K562 (cell line): ENCODE data around the gene CTIF. TPM values are rescaled to one million over a fixed set of nuclear protein-coding genes. Genes with fewer than 3 reads are reported as not detected.
A peak's percentile ranks its signal among the peaks of the same experiment; 100 is the strongest.

Experiments used
- ADNP ChIP-seq: fragments of 200-800 bp; sonication (Bioruptor generic); IDR thresholded peaks from 2 replicates; pipeline ENCODE4 v1.6.1; 2016; ENCODE audit warnings: missing genetic modification characterization, missing compliant biosample characterization
- CBX8 ChIP-seq: fragments of 200-600 bp; sonication (generic); IDR thresholded peaks from 2 replicates; pipeline ENCODE4 v1.6.1; 2012; ENCODE audit warnings: borderline replicate concordance, mixed run types, low read depth, mild to moderate bottlenecking, moderate library complexity, mixed read lengths, low read length, control low read depth, inconsistent platforms; ENCODE audit not compliant: poor library complexity, severe bottlenecking; ENCODE audit errors: extremely low read depth
- DNMT1 ChIP-seq: fragments of 450-650 bp; IDR thresholded peaks from 2 replicates; pipeline ENCODE4 v1.6.1; 2016; ENCODE audit warnings: antibody characterized with exemption, mild to moderate bottlenecking
- EGR1 ChIP-seq: fragments of 450-650 bp; conservative IDR thresholded peaks from 2 replicates; pipeline ENCODE4 v1.6.1; 2017; ENCODE audit warnings: mild to moderate bottlenecking
- ETS2 ChIP-seq: IDR thresholded peaks from 2 replicates; pipeline ENCODE4 v1.6.1; 2016; ENCODE audit warnings: borderline replicate concordance, missing genetic modification characterization, mild to moderate bottlenecking, moderate library complexity, missing compliant biosample characterization; ENCODE audit not compliant: poor library complexity, severe bottlenecking
- FOXK1 ChIP-seq: sonication (generic); formaldehyde crosslinking; IDR thresholded peaks from 2 replicates; pipeline ENCODE4 v1.8.0; 2022; ENCODE audit warnings: missing genetic modification reagents, mild to moderate bottlenecking, borderline replicate concordance
- SMARCC2 ChIP-seq: fragments of 450-650 bp; IDR thresholded peaks from 2 replicates; pipeline ENCODE4 v1.6.1; 2017; ENCODE audit warnings: antibody characterized with exemption, moderate library complexity, mild to moderate bottlenecking, low read depth
- ZNF174 ChIP-seq: fragments of 250-450 bp; sonication (Bioruptor Pico); IDR thresholded peaks from 2 replicates; pipeline ENCODE4 v1.4.0; 2020; ENCODE audit warnings: mild to moderate bottlenecking
- ZNF24 ChIP-seq: fragments of 450-650 bp; IDR thresholded peaks from 2 replicates; pipeline ENCODE4 v1.6.1; 2016
- ZNF3 ChIP-seq: fragments of 250-450 bp; sonication (Bioruptor Pico); IDR thresholded peaks from 2 replicates; pipeline ENCODE4 v1.5.0; 2021; ENCODE audit warnings: mild to moderate bottlenecking, moderate library complexity
- polyA plus RNA-seq, 8 experiments: library from polyadenylated mRNA; depleted of rRNA in 4 of 8; stranded (reverse) in 5 of 8; unstranded in 3 of 8; fragments of >200 nt; fragmentation: Nextera tagmentation in 2 of 8; fragmentation: Illumina TruSeq in 1 of 8; extraction: Ambion mirVana in 2 of 8; extraction: Trizol in 1 of 8; gene quantifications; 2 replicates each; pipeline versions ENCODE4 v1.2.1 to v1.2.3, GENCODE V29; 2011 to 2014; ENCODE audit warnings: inconsistent platforms in 1 of 8, missing spikeins in 1 of 8
- total RNA-seq, 7 experiments: library from RNA; depleted of rRNA in 6 of 7; stranded (reverse); fragments of >200 nt in 6 of 7; fragmentation: Illumina TruSeq in 2 of 7; extraction: Trizol in 2 of 7; gene quantifications; 2 replicates each; pipeline versions ENCODE4 v1.2.1 to v1.2.3, GENCODE V29; 2011 to 2021; ENCODE audit warnings: low replicate concordance in 1 of 7
- TF ChIP-seq, protein P1 (sequence below), 2 experiments: fragments of 450-650 bp in 1 of 2; sonication (generic) in 1 of 2; formaldehyde crosslinking in 1 of 2; IDR thresholded peaks; 2 replicates each; pipeline versions ENCODE4 v1.7.1 to v1.9.0; 2016 to 2022; ENCODE audit warnings: inconsistent platforms in 1 of 2, mild to moderate bottlenecking in 1 of 2, missing genetic modification reagents in 1 of 2
- TF ChIP-seq, protein P2 (sequence below): fragments of 450-650 bp; IDR thresholded peaks from 2 replicates; pipeline ENCODE4 v1.6.1; 2018; ENCODE audit warnings: mild to moderate bottlenecking, low read depth; ENCODE audit not compliant: partially characterized antibody
- TF ChIP-seq, protein P3 (sequence below): fragments of 250-450 bp; sonication (Bioruptor Pico); IDR thresholded peaks from 2 replicates; pipeline ENCODE4 v1.5.0; 2021

The CTIF gene
- total and polyA plus RNA-seq, 9 of the 15 experiments (the other 6 are each of a cell fraction or from before 2014, with no cell fraction given): 0.17 to 11.5 (median 2.2) TPM

DNA sequence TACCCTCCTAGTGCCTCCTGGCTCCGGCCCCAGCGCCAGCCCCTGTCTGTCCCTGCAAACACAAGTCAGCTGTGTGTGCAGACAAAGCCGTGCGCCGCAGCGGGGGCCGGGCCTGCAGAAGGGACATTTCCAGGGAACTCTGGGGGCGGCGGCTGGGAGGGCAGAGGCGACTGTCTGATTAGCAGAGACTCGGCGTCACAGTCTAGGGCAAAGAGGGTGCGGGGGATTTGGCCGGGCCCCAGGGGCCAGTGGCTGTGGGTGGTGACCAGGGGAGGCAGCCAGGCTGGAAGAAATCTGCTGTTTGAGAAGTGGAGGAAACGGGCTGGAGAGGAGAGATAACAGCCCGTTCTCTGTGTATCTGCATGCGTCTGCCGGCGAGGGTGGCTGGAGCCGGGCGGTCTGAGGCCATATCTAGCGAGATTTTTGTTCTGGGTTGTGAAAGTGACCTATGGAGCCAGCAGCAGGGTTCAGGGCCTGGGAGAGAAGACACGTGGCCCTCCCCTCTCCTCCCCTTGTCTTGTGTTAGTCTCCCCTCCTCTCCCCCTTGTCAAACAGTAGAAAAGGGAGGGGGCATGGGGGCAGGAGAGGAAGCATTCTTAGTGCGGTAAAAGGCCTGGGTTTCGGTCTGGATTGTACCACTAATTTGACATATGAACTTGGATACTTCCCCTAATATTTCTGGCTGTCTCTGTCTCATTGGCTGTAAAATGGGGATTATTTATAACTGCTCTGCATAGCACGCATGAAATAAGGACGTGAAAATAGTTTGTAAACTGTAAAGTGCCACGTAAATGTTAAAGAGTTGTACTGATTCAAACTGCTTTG lies 242.5 kb downstream of the CTIF start (continued):
- TF ChIP-seq, protein P1, sequence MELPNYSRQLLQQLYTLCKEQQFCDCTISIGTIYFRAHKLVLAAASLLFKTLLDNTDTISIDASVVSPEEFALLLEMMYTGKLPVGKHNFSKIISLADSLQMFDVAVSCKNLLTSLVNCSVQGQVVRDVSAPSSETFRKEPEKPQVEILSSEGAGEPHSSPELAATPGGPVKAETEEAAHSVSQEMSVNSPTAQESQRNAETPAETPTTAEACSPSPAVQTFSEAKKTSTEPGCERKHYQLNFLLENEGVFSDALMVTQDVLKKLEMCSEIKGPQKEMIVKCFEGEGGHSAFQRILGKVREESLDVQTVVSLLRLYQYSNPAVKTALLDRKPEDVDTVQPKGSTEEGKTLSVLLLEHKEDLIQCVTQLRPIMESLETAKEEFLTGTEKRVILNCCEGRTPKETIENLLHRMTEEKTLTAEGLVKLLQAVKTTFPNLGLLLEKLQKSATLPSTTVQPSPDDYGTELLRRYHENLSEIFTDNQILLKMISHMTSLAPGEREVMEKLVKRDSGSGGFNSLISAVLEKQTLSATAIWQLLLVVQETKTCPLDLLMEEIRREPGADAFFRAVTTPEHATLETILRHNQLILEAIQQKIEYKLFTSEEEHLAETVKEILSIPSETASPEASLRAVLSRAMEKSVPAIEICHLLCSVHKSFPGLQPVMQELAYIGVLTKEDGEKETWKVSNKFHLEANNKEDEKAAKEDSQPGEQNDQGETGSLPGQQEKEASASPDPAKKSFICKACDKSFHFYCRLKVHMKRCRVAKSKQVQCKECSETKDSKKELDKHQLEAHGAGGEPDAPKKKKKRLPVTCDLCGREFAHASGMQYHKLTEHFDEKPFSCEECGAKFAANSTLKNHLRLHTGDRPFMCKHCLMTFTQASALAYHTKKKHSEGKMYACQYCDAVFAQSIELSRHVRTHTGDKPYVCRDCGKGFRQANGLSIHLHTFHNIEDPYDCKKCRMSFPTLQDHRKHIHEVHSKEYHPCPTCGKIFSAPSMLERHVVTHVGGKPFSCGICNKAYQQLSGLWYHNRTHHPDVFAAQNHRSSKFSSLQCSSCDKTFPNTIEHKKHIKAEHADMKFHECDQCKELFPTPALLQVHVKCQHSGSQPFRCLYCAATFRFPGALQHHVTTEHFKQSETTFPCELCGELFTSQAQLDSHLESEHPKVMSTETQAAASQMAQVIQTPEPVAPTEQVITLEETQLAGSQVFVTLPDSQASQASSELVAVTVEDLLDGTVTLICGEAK (IDR thresholded peaks at IDR 0.05): peak; percentile 38
- TF ChIP-seq, protein P1 (CRISPR knock-in tag; IDR thresholded peaks at IDR 0.05): no peak
- peak; percentile 98 for TF ChIP-seq EGR1
- TF ChIP-seq, protein P2, sequence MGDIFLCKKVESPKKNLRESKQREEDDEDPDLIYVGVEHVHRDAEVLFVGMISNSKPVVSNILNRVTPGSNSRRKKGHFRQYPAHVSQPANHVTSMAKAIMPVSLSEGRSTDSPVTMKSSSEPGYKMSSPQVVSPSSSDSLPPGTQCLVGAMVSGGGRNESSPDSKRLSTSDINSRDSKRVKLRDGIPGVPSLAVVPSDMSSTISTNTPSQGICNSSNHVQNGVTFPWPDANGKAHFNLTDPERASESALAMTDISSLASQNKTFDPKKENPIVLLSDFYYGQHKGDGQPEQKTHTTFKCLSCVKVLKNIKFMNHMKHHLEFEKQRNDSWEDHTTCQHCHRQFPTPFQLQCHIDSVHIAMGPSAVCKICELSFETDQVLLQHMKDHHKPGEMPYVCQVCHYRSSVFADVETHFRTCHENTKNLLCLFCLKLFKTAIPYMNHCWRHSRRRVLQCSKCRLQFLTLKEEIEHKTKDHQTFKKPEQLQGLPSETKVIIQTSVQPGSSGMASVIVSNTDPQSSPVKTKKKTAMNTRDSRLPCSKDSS: no peak
- TF ChIP-seq ZNF3 (CRISPR knock-in tag): no peak
- no peak for TF ChIP-seq ZNF24
- TF ChIP-seq SMARCC2: peak; percentile 89; the same call in 1 of the 2 replicates
- TF ChIP-seq DNMT1: no peak
- TF ChIP-seq, protein P3, sequence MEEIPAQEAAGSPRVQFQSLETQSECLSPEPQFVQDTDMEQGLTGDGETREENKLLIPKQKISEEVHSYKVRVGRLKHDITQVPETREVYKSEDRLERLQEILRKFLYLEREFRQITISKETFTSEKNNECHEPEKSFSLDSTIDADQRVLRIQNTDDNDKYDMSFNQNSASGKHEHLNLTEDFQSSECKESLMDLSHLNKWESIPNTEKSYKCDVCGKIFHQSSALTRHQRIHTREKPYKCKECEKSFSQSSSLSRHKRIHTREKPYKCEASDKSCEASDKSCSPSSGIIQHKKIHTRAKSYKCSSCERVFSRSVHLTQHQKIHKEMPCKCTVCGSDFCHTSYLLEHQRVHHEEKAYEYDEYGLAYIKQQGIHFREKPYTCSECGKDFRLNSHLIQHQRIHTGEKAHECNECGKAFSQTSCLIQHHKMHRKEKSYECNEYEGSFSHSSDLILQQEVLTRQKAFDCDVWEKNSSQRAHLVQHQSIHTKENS (CRISPR knock-in tag): no peak
- TF ChIP-seq ADNP: no peak
- no peak for TF ChIP-seq FOXK1 (CRISPR knock-in tag)
- TF ChIP-seq ZNF174 (CRISPR knock-in tag): no peak
- no peak for TF ChIP-seq CBX8
- no peak for TF ChIP-seq ETS2 (tag)
